ENCODE results near the gene RUNX1.

GRCh38 chr21:34899302-34899701 lies 149.8 kb downstream of the RUNX1 start:
- TF ChIP-seq CTCF (conservative IDR thresholded peaks at IDR 0.05; ENCODE audit: low read depth, low read length), result no peak
- no peak for TF ChIP-seq EZH2 (IDR thresholded peaks at IDR 0.05; ENCODE audit: borderline replicate concordance, low read depth, low read length, poor library complexity, severe bottlenecking)

Data from A673 (cell line).